ENCODE data around the gene PPP1R3E. TPM values are rescaled to one million over a fixed set of nuclear protein-coding genes. Genes with fewer than 3 reads are reported as not detected.

Gene PPP1R3E
- total RNA-seq, 2 experiments from 2014 or later, result 29.7 to 34.4 TPM

GRCh38 chr14:23299986-23300686 lies 2.5 kb downstream of the PPP1R3E start:
- Mint-ChIP-seq H3K36me3 (ENCODE audit: low read depth) (peaks cover 37% of the 10 kb centered on the region), H3K27ac (peak overlapping the region; percentile 92), H3K4me1 (peaks cover 30% of the 10 kb centered on the region), H3K9me3 (no peaks in the 10 kb centered on the region), H3K4me3 (peak overlapping the region; percentile 93), H3K27me3 (peaks cover 2% of the 10 kb centered on the region)
- POLR2A ChIA-PET, result interaction anchor here (1.0 to 14.2 kb wide), 9 partner anchors 8 to 255 kb away, joined by 3 to 282 read pairs (median 11); partner anchors contain the start of genes HOMEZ and PABPN1
- CTCF ChIA-PET, result interaction anchor here (0.7 to 9.2 kb wide), 11 partner anchors 13 to 232 kb away, joined by 3 to 78 read pairs (median 5); partner anchors contain the start of genes C14orf119, CEBPE, HOMEZ and PABPN1
- DNase-seq, result no peak

GRCh38 chr14:23299211-23299957 lies 3.3 kb downstream of the PPP1R3E start:
- Mint-ChIP-seq H3K36me3 (ENCODE audit: low read depth) (peaks cover 37% of the 10 kb centered on the region), H3K9me3 (no peaks in the 10 kb centered on the region), H3K27ac (no peak overlapping the region), H3K27me3 (peaks cover 2% of the 10 kb centered on the region), H3K4me3 (peak overlapping the region; percentile 15), H3K4me1 (peaks cover 35% of the 10 kb centered on the region)
- no peak for DNase-seq
- ChIA-PET CTCF (interaction anchor here (0.7 to 9.2 kb wide), 4 partner anchors 12 to 179 kb away, joined by 3 to 78 read pairs (median 22); partner anchors contain the start of genes HOMEZ and PABPN1), POLR2A (interaction anchor here (0.7 to 14.2 kb wide), 3 partner anchors 13 to 205 kb away, joined by 3 to 282 read pairs (median 62); partner anchors contain the start of genes ACIN1, C14orf119, HOMEZ and PABPN1)

GRCh38 chr14:23297611-23298277 lies 4.9 kb downstream of the PPP1R3E start:
- Mint-ChIP-seq H3K4me1 (peaks cover 30% of the 10 kb centered on the region), H3K9me3 (no peaks in the 10 kb centered on the region), H3K4me3 (no peak overlapping the region), H3K27me3 (no peaks in the 10 kb centered on the region), H3K36me3 (ENCODE audit: low read depth) (peaks cover 37% of the 10 kb centered on the region), H3K27ac (peak overlapping the region; percentile 21)
- ChIA-PET POLR2A (interaction anchor here (1.3 to 6.0 kb wide), 2 partner anchors 12 to 24 kb away, joined by 5 to 62 read pairs; partner anchors contain the start of genes HOMEZ and PABPN1), CTCF (interaction anchor here (5.8 to 9.2 kb wide), 2 partner anchors 10 to 24 kb away, joined by 36 to 78 read pairs; partner anchors contain the start of genes HOMEZ and PABPN1)
- DNase-seq, result no peak

GRCh38 chr14:23297096-23297495 lies 5.6 kb downstream of the PPP1R3E start:
- Mint-ChIP-seq H3K27ac (no peak overlapping the region), H3K9me3 (no peaks in the 10 kb centered on the region), H3K4me1 (peaks cover 27% of the 10 kb centered on the region), H3K36me3 (ENCODE audit: low read depth) (peaks cover 34% of the 10 kb centered on the region), H3K4me3 (no peak overlapping the region), H3K27me3 (no peaks in the 10 kb centered on the region)
- CTCF ChIA-PET, result interaction anchor here (1.8 to 9.2 kb wide), 3 partner anchors 10 to 30 kb away, joined by 4 to 78 read pairs (median 36); partner anchors contain the start of genes HOMEZ and PABPN1
- POLR2A ChIA-PET, result interaction anchor here (1.3 to 1.7 kb wide), 2 partner anchors 11 to 25 kb away, joined by 5 read pairs; partner anchors contain the start of genes HOMEZ and PABPN1
- no peak for DNase-seq

GRCh38 chr14:23296012-23296777 lies 6.5 kb downstream of the PPP1R3E start:
- Mint-ChIP-seq H3K27me3 (peaks cover 1% of the 10 kb centered on the region), H3K4me1 (peaks cover 27% of the 10 kb centered on the region), H3K4me3 (no peak overlapping the region), H3K36me3 (ENCODE audit: low read depth) (peaks cover 34% of the 10 kb centered on the region), H3K27ac (no peak overlapping the region), H3K9me3 (no peaks in the 10 kb centered on the region)
- ChIA-PET CTCF (interaction anchor here (0.6 to 9.2 kb wide), 8 partner anchors 9 to 482 kb away, joined by 3 to 78 read pairs (median 8); partner anchors contain the start of genes HOMEZ and PABPN1), POLR2A (interaction anchor here (1.3 to 1.7 kb wide), 2 partner anchors 10 to 26 kb away, joined by 5 read pairs; partner anchors contain the start of genes HOMEZ and PABPN1)
- no peak for DNase-seq

- peaks cover 20% of the 10 kb centered on the region for H3K4me1 Mint-ChIP-seq
- H3K4me3 Mint-ChIP-seq, result no peak overlapping the region
- H3K27ac Mint-ChIP-seq, result peak overlapping the region; percentile 0
- peak; percentile 59 for DNase-seq
- ChIA-PET POLR2A (interaction anchor here (1.0 kb wide), 1 partner anchor 26 kb away, joined by 3 read pairs; the partner anchor contains the start of gene PABPN1), CTCF (interaction anchor here (0.7 to 9.2 kb wide), 9 partner anchors 7 to 335 kb away, joined by 3 to 78 read pairs (median 3); partner anchors contain the start of genes HOMEZ and PABPN1)
- peaks cover 31% of the 10 kb centered on the region for H3K36me3 Mint-ChIP-seq (ENCODE audit: low read depth)
- no peaks in the 10 kb centered on the region for H3K9me3 Mint-ChIP-seq
- H3K27me3 Mint-ChIP-seq, result peaks cover 1% of the 10 kb centered on the region
Measured at GRCh38 chr14:23294734-23295561, 7.7 kb downstream of the PPP1R3E start.

- ChIA-PET POLR2A (interaction anchor here (1.2 to 3.8 kb wide), 4 partner anchors 9 to 192 kb away, joined by 5 to 62 read pairs (median 26); partner anchors contain the start of genes ACIN1, C14orf119, PABPN1 and PPP1R3E), CTCF (interaction anchor here (0.6 to 7.3 kb wide), 10 partner anchors 9 to 312 kb away, joined by 3 to 78 read pairs (median 6); partner anchors contain the start of genes ACIN1, C14orf119, PABPN1 and PPP1R3E)
- Mint-ChIP-seq H3K27ac (peak overlapping the region; percentile 84), H3K27me3 (peaks cover 1% of the 10 kb centered on the region), H3K9me3 (no peaks in the 10 kb centered on the region), H3K4me1 (peaks cover 28% of the 10 kb centered on the region), H3K4me3 (peak overlapping the region; percentile 89), H3K36me3 (ENCODE audit: low read depth) (peaks cover 2% of the 10 kb centered on the region)
- no peak for DNase-seq
Measured at GRCh38 chr14:23286902-23287479, 15.7 kb downstream of the PPP1R3E start.

GRCh38 chr14:23286020-23286901 lies 16.4 kb downstream of the PPP1R3E start, which contains the start of gene HOMEZ:
HOMEZ (minus strand) TSS chr14:23286132; CDS start chr14:23285952, 180 bp downstream.
- Mint-ChIP-seq H3K36me3 (ENCODE audit: low read depth) (peaks cover 2% of the 10 kb centered on the region), H3K4me1 (peaks cover 28% of the 10 kb centered on the region), H3K27me3 (no peaks in the 10 kb centered on the region), H3K4me3 (peak within 1 kb of the TSS; percentile 89), H3K9me3 (no peaks in the 10 kb centered on the region), H3K27ac (peak within 1 kb of the TSS; percentile 84)
- peak; percentile 98 for DNase-seq
- CTCF ChIA-PET, result interaction anchor here (0.6 to 7.3 kb wide), 9 partner anchors 12 to 313 kb away, joined by 3 to 78 read pairs (median 6); partner anchors contain the start of genes ACIN1, C14orf119, PABPN1 and PPP1R3E
- POLR2A ChIA-PET, result interaction anchor here (0.7 to 3.8 kb wide), 8 partner anchors 10 to 279 kb away, joined by 3 to 62 read pairs (median 4); partner anchors contain the start of genes ACIN1, BCL2L2, C14orf119 and PABPN1

- DNase-seq, result no peak
- ChIA-PET POLR2A (interaction anchor here (0.9 to 3.8 kb wide), 7 partner anchors 11 to 257 kb away, joined by 3 to 62 read pairs (median 5); partner anchors contain the start of genes ACIN1, BCL2L2, C14orf119 and PABPN1), CTCF (interaction anchor here (1.2 to 7.3 kb wide), 5 partner anchors 13 to 299 kb away, joined by 4 to 78 read pairs (median 10); partner anchors contain the start of genes PABPN1 and PPP1R3E)
- H3K36me3 Mint-ChIP-seq (ENCODE audit: low read depth), result peaks cover 2% of the 10 kb centered on the region
- H3K27ac Mint-ChIP-seq, result peak overlapping the region; percentile 78
- no peaks in the 10 kb centered on the region for H3K27me3 Mint-ChIP-seq
- H3K4me3 Mint-ChIP-seq, result peak overlapping the region; percentile 89
- peaks cover 28% of the 10 kb centered on the region for H3K4me1 Mint-ChIP-seq
- H3K9me3 Mint-ChIP-seq, result no peaks in the 10 kb centered on the region
Measured at GRCh38 chr14:23285530-23286019, 17.1 kb downstream of the PPP1R3E start.
